IMR-90 (cell line): Measurements from ENCODE around the gene PRCD.

ENCODE experiments used
- FOS ChIP-seq: fragments of 150-350 bp; IDR thresholded peaks from 2 replicates; pipeline ENCODE4 v1.6.1; 2016; ENCODE audit warnings: low read depth, low read length
- MXI1 ChIP-seq: IDR thresholded peaks from 2 replicates; pipeline ENCODE4 v1.6.1; 2012; ENCODE audit warnings: low read depth, mild to moderate bottlenecking, low read length, moderate library complexity, borderline replicate concordance
- POLR2A ChIP-seq: IDR thresholded peaks from 2 replicates; pipeline ENCODE4 v1.6.1; 2012; ENCODE audit warnings: mild to moderate bottlenecking, low read depth, low read length
- RAD21 ChIP-seq: IDR thresholded peaks from 2 replicates; pipeline ENCODE4 v1.6.1; 2012; ENCODE audit warnings: low read length, improper control_type of control experiment
- TF ChIP-seq, protein P1 (sequence below): conservative IDR thresholded peaks from 2 replicates; pipeline ENCODE4 v1.5.1; 2012; ENCODE audit warnings: mild to moderate bottlenecking, low read depth, low read length, improper control_type of control experiment

DNA sequence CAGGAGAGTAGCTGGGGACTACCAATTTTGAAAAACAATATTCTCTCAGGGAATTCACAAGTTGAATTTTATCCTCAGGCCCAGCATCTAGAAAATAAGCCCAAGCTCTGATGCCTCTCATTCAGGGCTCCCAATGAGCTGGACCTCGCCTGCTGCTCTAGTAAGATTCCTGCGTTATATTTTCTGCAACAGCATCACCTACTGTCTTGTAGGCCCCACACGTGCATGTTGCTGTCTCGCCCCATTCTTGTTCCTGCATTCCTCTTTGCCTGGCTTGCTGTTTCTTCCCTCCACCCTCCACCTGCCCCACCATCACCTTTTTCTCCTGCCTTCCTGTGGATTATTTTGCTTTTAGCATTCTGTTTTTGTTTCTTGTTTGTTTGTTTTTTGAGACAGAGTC, 54.1 kb downstream of the PRCD start:
- TF ChIP-seq, protein P1, sequence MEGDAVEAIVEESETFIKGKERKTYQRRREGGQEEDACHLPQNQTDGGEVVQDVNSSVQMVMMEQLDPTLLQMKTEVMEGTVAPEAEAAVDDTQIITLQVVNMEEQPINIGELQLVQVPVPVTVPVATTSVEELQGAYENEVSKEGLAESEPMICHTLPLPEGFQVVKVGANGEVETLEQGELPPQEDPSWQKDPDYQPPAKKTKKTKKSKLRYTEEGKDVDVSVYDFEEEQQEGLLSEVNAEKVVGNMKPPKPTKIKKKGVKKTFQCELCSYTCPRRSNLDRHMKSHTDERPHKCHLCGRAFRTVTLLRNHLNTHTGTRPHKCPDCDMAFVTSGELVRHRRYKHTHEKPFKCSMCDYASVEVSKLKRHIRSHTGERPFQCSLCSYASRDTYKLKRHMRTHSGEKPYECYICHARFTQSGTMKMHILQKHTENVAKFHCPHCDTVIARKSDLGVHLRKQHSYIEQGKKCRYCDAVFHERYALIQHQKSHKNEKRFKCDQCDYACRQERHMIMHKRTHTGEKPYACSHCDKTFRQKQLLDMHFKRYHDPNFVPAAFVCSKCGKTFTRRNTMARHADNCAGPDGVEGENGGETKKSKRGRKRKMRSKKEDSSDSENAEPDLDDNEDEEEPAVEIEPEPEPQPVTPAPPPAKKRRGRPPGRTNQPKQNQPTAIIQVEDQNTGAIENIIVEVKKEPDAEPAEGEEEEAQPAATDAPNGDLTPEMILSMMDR = no peak
- no peak for TF ChIP-seq MXI1
- no peak for TF ChIP-seq RAD21
- TF ChIP-seq POLR2A = no peak
- no peak for TF ChIP-seq FOS
